ENCODE data around the gene DDX47. TPM values are rescaled to one million over a fixed set of nuclear protein-coding genes. Genes with fewer than 3 reads are reported as not detected.
"Not testable (repeated sequence)": the region's sequence is repeated elsewhere in the genome, so short reads cannot be mapped to it uniquely, and the experiment has no call there.

DDX47 gene
- polyA plus RNA-seq, 1 experiment = 47.9 TPM

DNA sequence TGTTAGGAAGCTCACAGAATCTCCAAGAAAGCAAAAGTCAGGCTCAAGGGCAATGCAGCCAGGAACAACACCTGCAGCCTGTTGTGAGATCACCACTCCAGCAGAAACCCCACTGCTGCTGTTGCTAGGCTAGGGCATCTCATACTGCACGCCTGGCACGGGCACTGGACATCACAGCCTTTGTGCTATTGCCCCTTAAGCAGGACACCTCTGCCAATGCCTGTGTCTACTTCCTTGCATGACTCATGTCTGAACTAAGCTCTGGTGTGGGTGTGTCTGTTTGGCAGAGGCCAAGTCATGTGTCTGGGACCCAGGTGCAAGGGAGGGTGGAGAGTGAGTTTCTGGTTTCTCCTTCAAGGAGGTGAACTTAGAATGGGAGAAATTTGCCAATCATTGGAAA is 10.0 kb upstream of the DDX47 start:
- no peak for DNase-seq (ENCODE audit: low read depth)
- H3K36me3 ChIP-seq (ENCODE audit: control insufficient read depth, insufficient read depth, low read length) = no peaks in the 10 kb centered on the region
- POLR2A ChIA-PET = no interaction called here
- H3K27me3 ChIP-seq (ENCODE audit: control insufficient read depth, insufficient read depth, low read length) = no peaks in the 10 kb centered on the region
- no peak overlapping the region for H3K4me3 ChIP-seq (ENCODE audit: low read depth, low read length)
- CTCF ChIA-PET = interaction anchor here (0.6 to 1.5 kb wide), 4 partner anchors 16 to 398 kb away, joined by 3 to 4 read pairs (median 3); no protein-coding TSS in a partner anchor
- TF ChIP-seq, protein P1, sequence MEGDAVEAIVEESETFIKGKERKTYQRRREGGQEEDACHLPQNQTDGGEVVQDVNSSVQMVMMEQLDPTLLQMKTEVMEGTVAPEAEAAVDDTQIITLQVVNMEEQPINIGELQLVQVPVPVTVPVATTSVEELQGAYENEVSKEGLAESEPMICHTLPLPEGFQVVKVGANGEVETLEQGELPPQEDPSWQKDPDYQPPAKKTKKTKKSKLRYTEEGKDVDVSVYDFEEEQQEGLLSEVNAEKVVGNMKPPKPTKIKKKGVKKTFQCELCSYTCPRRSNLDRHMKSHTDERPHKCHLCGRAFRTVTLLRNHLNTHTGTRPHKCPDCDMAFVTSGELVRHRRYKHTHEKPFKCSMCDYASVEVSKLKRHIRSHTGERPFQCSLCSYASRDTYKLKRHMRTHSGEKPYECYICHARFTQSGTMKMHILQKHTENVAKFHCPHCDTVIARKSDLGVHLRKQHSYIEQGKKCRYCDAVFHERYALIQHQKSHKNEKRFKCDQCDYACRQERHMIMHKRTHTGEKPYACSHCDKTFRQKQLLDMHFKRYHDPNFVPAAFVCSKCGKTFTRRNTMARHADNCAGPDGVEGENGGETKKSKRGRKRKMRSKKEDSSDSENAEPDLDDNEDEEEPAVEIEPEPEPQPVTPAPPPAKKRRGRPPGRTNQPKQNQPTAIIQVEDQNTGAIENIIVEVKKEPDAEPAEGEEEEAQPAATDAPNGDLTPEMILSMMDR (IDR thresholded peaks at IDR 0.05; ENCODE audit: insufficient read depth, low read depth, low read length) = no peak

DNA sequence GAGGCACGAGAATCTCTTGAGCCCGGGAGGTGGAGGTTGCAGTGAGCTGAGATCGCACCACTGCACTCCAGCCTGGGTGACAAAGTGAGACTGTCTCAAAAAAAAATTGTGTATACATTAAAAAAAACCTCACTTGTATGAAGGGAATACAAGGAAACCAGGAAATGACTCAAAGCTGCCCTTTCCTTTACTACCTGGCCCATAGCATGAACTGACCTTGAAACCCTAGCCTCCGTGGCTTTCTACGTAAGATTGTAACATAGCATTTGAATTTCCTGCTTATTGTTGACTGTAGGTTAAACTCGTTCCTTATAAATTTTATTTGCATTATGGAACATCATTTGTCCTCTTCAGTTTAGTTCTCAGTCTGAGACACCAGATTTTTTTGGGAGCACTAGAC is 9.1 kb upstream of the DDX47 start:
- H3K36me3 ChIP-seq (ENCODE audit: control insufficient read depth, insufficient read depth, low read length) = no peaks in the 10 kb centered on the region
- TF ChIP-seq, protein P1 (IDR thresholded peaks at IDR 0.05; ENCODE audit: insufficient read depth, low read depth, low read length) = no peak
- no peaks in the 10 kb centered on the region for H3K27me3 ChIP-seq (ENCODE audit: control insufficient read depth, insufficient read depth, low read length)
- no peak for DNase-seq (ENCODE audit: low read depth)
- no peak overlapping the region for H3K4me3 ChIP-seq (ENCODE audit: low read depth, low read length)
- CTCF ChIA-PET = interaction anchor here (1.0 to 1.1 kb wide), 2 partner anchors 33 to 172 kb away, joined by 3 read pairs; no protein-coding TSS in a partner anchor
- POLR2A ChIA-PET = no interaction called here

DNA sequence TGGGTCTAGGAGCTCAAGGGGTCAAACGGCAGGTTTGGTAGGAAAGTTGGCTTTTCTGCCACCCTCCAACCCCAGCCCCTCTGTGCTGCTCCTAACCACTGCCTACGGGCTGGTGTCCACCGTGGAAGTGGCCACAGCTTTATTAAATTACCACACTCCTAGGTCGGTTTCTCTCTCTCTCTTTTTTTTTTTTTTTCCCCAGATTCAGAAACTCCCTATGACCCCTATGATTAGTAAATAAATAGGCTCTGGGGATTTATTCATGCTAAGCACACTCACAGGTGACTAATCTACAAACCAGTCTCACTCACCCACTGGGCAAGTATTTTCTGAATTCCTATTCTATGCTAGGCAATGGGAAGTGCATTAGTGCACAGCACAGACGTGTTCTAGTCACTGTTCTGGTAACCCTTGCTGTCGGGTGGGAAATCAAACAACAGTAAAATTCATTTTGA is 8.7 kb upstream of the DDX47 start:
- peak; percentile 81 for DNase-seq (ENCODE audit: low read depth)
- TF ChIP-seq, protein P1 (IDR thresholded peaks at IDR 0.05; ENCODE audit: insufficient read depth, low read depth, low read length) = no peak
- Histone ChIP-seq H3K27me3 (ENCODE audit: control insufficient read depth, insufficient read depth, low read length) (no peaks in the 10 kb centered on the region), H3K4me3 (ENCODE audit: low read depth, low read length) (no peak overlapping the region), H3K36me3 (ENCODE audit: control insufficient read depth, insufficient read depth, low read length) (no peaks in the 10 kb centered on the region)
- POLR2A ChIA-PET = interaction anchor here (0.5 kb wide), 1 partner anchor 14 kb away, joined by 5 read pairs; no protein-coding TSS in a partner anchor
- CTCF ChIA-PET = interaction anchor here (1.0 to 2.0 kb wide), 4 partner anchors 9 to 171 kb away, joined by 3 to 6 read pairs (median 3); partner anchors contain the start of gene DDX47

DNA sequence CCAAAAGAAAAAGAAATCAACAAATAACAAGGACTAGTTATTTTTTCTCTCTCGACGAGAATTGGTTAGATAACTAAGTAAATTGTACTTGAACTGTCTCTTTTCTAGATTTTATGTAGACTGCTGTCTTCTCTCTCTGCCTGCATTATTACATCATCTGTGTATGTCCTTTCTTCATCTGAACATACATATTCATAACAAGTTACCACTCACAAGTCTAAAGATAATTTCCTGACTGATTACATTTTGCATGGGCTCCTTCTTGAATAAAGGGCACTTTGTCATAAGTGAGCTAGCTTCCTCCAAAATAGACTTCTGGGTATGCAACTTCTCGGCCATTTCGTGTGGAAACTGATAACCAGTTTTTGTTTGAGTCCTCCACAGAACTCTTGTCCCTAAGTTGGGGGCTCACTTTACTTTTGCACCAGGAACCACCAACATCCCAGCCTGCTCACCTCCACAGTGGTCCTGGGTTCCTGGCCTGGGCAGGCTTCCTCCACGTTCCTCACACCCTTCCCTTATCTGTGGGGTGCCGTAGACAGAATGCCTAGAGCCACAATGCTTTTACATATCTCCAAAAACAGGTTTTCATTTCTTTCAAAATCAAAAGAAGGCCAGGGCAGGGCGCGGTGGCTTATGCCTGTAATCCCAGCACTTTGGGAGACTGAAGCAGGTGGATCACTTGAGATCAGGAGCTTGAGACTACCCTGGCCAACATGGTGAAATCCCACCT is 6.2 kb upstream of the DDX47 start:
- no peak for DNase-seq (ENCODE audit: low read depth)
- ChIA-PET POLR2A (interaction anchor here (0.8 kb wide), 1 partner anchor 178 kb away, joined by 17 read pairs; no protein-coding TSS in a partner anchor), CTCF (interaction anchor here (1.4 kb wide), 1 partner anchor 19 kb away, joined by 3 read pairs; no protein-coding TSS in a partner anchor)
- H3K36me3 ChIP-seq (ENCODE audit: control insufficient read depth, insufficient read depth, low read length) = no peaks in the 10 kb centered on the region
- H3K27me3 ChIP-seq (ENCODE audit: control insufficient read depth, insufficient read depth, low read length) = no peaks in the 10 kb centered on the region
- no peak overlapping the region for H3K4me3 ChIP-seq (ENCODE audit: low read depth, low read length)
- TF ChIP-seq, protein P1 (IDR thresholded peaks at IDR 0.05; ENCODE audit: insufficient read depth, low read depth, low read length) = no peak

DNA sequence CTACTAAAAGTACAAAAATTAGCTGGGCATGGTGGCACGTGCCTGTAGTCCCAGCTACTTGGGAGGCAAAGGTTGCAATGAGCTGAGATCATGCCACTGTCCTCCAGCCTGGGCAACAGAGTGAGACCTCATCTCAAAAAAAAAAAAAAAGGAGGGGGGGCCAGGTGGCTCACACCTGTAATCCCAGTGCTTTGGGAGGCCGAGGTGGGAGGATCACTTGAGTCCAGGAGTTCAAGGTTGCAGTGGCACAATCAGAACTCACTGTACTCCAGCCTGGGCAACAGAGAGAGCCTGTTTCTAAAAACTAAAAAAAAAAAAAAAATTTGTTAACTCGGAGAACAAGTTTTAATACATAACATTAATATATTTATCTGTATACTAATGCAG is 5.6 kb upstream of the DDX47 start:
- H3K36me3 ChIP-seq (ENCODE audit: control insufficient read depth, insufficient read depth, low read length); CTCF ChIA-PET; H3K27me3 ChIP-seq (ENCODE audit: control insufficient read depth, insufficient read depth, low read length); DNase-seq (ENCODE audit: low read depth); H3K4me3 ChIP-seq (ENCODE audit: low read depth, low read length): not testable (repeated sequence)
- POLR2A ChIA-PET = interaction anchor here (0.8 kb wide), 1 partner anchor 178 kb away, joined by 17 read pairs; no protein-coding TSS in a partner anchor
